Gastrocnemius medialis (tissue), 4 donors: ENCODE results near the gene ATG7. TPM values are rescaled to one million over a fixed set of nuclear protein-coding genes. Genes with fewer than 3 reads are reported as not detected.
"Not testable (repeated sequence)": the region's sequence is repeated elsewhere in the genome, so short reads cannot be mapped to it uniquely, and the experiment has no call there.

Experiments
- ATAC-seq, 2 donors: fragments of 150-250 bp; one replicate each; pipeline ENCODE4 v1.9.1; 2016
- DNase-seq, 2 donors: peaks; one replicate each; pipeline ENCODE4 v3.0.0-alpha.2; 2019
- H3K27ac ChIP-seq, 4 donors: fragments of 200-600 bp; sonication (generic); 1 replicate in 1 of 4; 2 replicates in 3 of 4; pipeline ENCODE4 v1.5.1; 2016 to 2018; ENCODE audit warnings: mild to moderate bottlenecking in 2 of 4, moderate library complexity in 1 of 4
- H3K27me3 ChIP-seq, 3 donors: fragments of 200-600 bp; sonication (generic) in 2 of 3; 1 replicate in 1 of 3; 2 replicates in 2 of 3; pipeline versions ENCODE4 v1.5.1 to v1.6.0; 2016 to 2019; ENCODE audit warnings: mild to moderate bottlenecking in 1 of 3, moderate library complexity in 1 of 3
- H3K36me3 ChIP-seq, 2 donors: fragments of 200-600 bp; sonication (generic) in 1 of 2; one replicate each; pipeline ENCODE4 v1.5.1; 2017 to 2018
- H3K4me1 ChIP-seq, 2 donors: fragments of 200-600 bp; sonication (generic) in 1 of 2; one replicate each; pipeline ENCODE4 v1.5.1; 2016 to 2017; ENCODE audit warnings: mild to moderate bottlenecking in 2 of 2
- H3K4me3 ChIP-seq, 4 donors: fragments of 200-600 bp; sonication (generic) in 3 of 4; 1 replicate in 1 of 4; 2 replicates in 3 of 4; pipeline ENCODE4 v1.5.1; 2016 to 2019; ENCODE audit warnings: mild to moderate bottlenecking in 2 of 4
- H3K9me3 ChIP-seq, 3 donors: fragments of 200-600 bp; sonication (generic) in 2 of 3; 1 replicate in 1 of 3; 2 replicates in 2 of 3; pipeline ENCODE4 v1.5.1; 2016 to 2019
- CTCF ChIP-seq, 5 experiments: fragments of 450-650 bp in 3 of 5; fragments of 200-600 bp in 2 of 5; sonication (generic) in 2 of 5; IDR thresholded peaks in 4 of 5; conservative IDR thresholded peaks in 1 of 5; 1 replicate in 4 of 5; 2 replicates in 1 of 5; pipeline ENCODE4 v1.5.1; 2016 to 2019; ENCODE audit warnings: antibody characterized with exemption in 5 of 5, mild to moderate bottlenecking in 3 of 5, moderate library complexity in 3 of 5
- POLR2A ChIP-seq, 2 donors: fragments of 450-650 bp; IDR thresholded peaks; one replicate each; pipeline ENCODE4 v1.6.1; 2017; ENCODE audit warnings: antibody characterized with exemption in 2 of 2, mild to moderate bottlenecking in 2 of 2, moderate library complexity in 2 of 2
- in situ Hi-C, 4 donors: fragments of 200-750 bp; cut with MboI; loops; one replicate each; pipeline versions ENCODE4 v1.15.0 to v1.8.0; 2017; ENCODE audit warnings: low sequenced_read_pairs in 4 of 4
- intact Hi-C: fragments of 100-400 bp; cut with DNase I; formaldehyde crosslinking; loops from one replicate; pipeline ENCODE4 v1.15.1; 2023; ENCODE audit warnings: low total_unique reads
- total RNA-seq, 4 donors: library from RNA; depleted of rRNA; stranded (reverse); fragments of >200 nt; gene quantifications; one replicate each; pipeline versions ENCODE4 v1.1.0 to v1.2.3, GENCODE V29; 2016

ATG7 gene
- total RNA-seq, 4 donors from 2014 or later = 13.5 to 29.2 (median 15.0) TPM

- no peak for DNase-seq
- in situ Hi-C loops = no loop called here
- no peak overlapping the region for H3K27ac ChIP-seq
- no peak for TF ChIP-seq POLR2A (IDR thresholded peaks at IDR 0.05)
- TF ChIP-seq CTCF (IDR thresholded peaks at IDR 0.05 in 4 of 5, conservative IDR thresholded peaks at IDR 0.05 in 1 of 5) = no peak
- no peaks in the 10 kb centered on the region for H3K27me3 ChIP-seq
- ATAC-seq = no peak
- no peak overlapping the region for H3K4me3 ChIP-seq
- no peaks in the 10 kb centered on the region for H3K36me3 ChIP-seq
- H3K4me1 ChIP-seq = peaks cover 10 to 12% of the 10 kb centered on the region in 2 donors
- intact Hi-C loops = no loop called here
- no peaks in the 10 kb centered on the region for H3K9me3 ChIP-seq
These were observed 163.4 kb downstream of the ATG7 start for GRCh38 chr3:11435440-11436165.

GRCh38 chr3:11436775-11437174, 164.6 kb downstream of the ATG7 start:
- Histone ChIP-seq H3K27me3 (no peaks in the 10 kb centered on the region), H3K27ac (no peak overlapping the region), H3K4me1 (peaks cover 10 to 12% of the 10 kb centered on the region in 2 donors), H3K36me3 (no peaks in the 10 kb centered on the region), H3K9me3 (no peaks in the 10 kb centered on the region), H3K4me3 (no peak overlapping the region)
- ATAC-seq (no peak), DNase-seq (no peak)
- no peak for TF ChIP-seq CTCF (IDR thresholded peaks at IDR 0.05 in 4 of 5, conservative IDR thresholded peaks at IDR 0.05 in 1 of 5)
- TF ChIP-seq POLR2A (IDR thresholded peaks at IDR 0.05) = no peak
- intact Hi-C loops (no loop called here), in situ Hi-C loops (no loop called here)

GRCh38 chr3:11437506-11437905, 165.3 kb downstream of the ATG7 start:
- no peak for DNase-seq
- H3K27me3 ChIP-seq = no peaks in the 10 kb centered on the region
- TF ChIP-seq CTCF (IDR thresholded peaks at IDR 0.05 in 4 of 5, conservative IDR thresholded peaks at IDR 0.05 in 1 of 5) (no peak), POLR2A (IDR thresholded peaks at IDR 0.05) (no peak)

GRCh38 chr3:11438646-11439045, 166.4 kb downstream of the ATG7 start:
- TF ChIP-seq POLR2A (IDR thresholded peaks at IDR 0.05) (no peak), CTCF (IDR thresholded peaks at IDR 0.05 in 4 of 5, conservative IDR thresholded peaks at IDR 0.05 in 1 of 5) (no peak)
- DNase-seq (no peak), ATAC-seq (no peak)
- Histone ChIP-seq H3K4me3 (no peak overlapping the region), H3K27me3 (no peaks in the 10 kb centered on the region), H3K9me3 (no peaks in the 10 kb centered on the region), H3K36me3 (no peaks in the 10 kb centered on the region), H3K4me1 (peaks cover 5 to 12% of the 10 kb centered on the region in 2 donors), H3K27ac (no peak overlapping the region)
- intact Hi-C loops (no loop called here), in situ Hi-C loops (no loop called here)

More at GRCh38 chr3:11437506-11437905, 165.3 kb downstream of the ATG7 start:
- peaks cover 10 to 12% of the 10 kb centered on the region in 2 donors for H3K4me1 ChIP-seq
- H3K9me3 ChIP-seq = no peaks in the 10 kb centered on the region
- no peak overlapping the region for H3K27ac ChIP-seq
- intact Hi-C loops (no loop called here), in situ Hi-C loops (no loop called here)
- no peaks in the 10 kb centered on the region for H3K36me3 ChIP-seq
- ATAC-seq = no peak
- H3K4me3 ChIP-seq = no peak overlapping the region

GRCh38 chr3:11441346-11441745, 169.1 kb downstream of the ATG7 start:
- H3K27ac ChIP-seq, ATAC-seq, H3K27me3 ChIP-seq, intact Hi-C loops, H3K4me3 ChIP-seq, H3K4me1 ChIP-seq, H3K9me3 ChIP-seq, in situ Hi-C loops, DNase-seq, H3K36me3 ChIP-seq: not testable (repeated sequence)
